Panc1 (cell line): ENCODE measurements around the gene PRKCG.
A peak's percentile ranks its signal among the peaks of the same experiment; 100 is the strongest.

Experiments used
- CTCF ChIP-seq: fragments of 450-650 bp; IDR thresholded peaks from 2 replicates; pipeline ENCODE4 v1.5.1; 2017; ENCODE audit warnings: mild to moderate bottlenecking
- POLR2AphosphoS5 ChIP-seq: IDR thresholded peaks from 2 replicates; pipeline ENCODE4 v1.6.1; 2012; ENCODE audit warnings: mild to moderate bottlenecking, low read depth, low read length, moderate library complexity
- REST ChIP-seq, 2 experiments: IDR thresholded peaks; 2 replicates each; pipeline ENCODE4 v1.6.1; 2011 to 2012; ENCODE audit warnings: low read depth in 2 of 2, control low read depth in 1 of 2, low read length in 1 of 2, mild to moderate bottlenecking in 1 of 2, moderate library complexity in 1 of 2; ENCODE audit not compliant: insufficient read depth in 1 of 2
- TCF7L2 ChIP-seq: IDR thresholded peaks from 2 replicates; pipeline ENCODE4 v1.6.1; 2011; ENCODE audit warnings: mild to moderate bottlenecking, low read depth, low read length, inconsistent platforms

GRCh38 chr19:53912653-53913052 lies 30.7 kb downstream of the PRKCG start:
- TF ChIP-seq CTCF (peak; percentile 84), POLR2AphosphoS5 (no peak), REST (IDR thresholded peaks at IDR 0.05; ENCODE audit: insufficient read depth in 1 of 2, low read depth in 2 of 2, low read length in 1 of 2) (no peak), TCF7L2 (no peak)
